ENCODE measurements around the gene KIFAP3. TPM values are rescaled to one million over a fixed set of nuclear protein-coding genes. Genes with fewer than 3 reads are reported as not detected.
"Not testable (repeated sequence)": the region's sequence is repeated elsewhere in the genome, so short reads cannot be mapped to it uniquely, and the experiment has no call there.

KIFAP3 gene
- total and polyA plus RNA-seq, 2 donors (not counting 1 experiment from before 2014, with no cell fraction given): 3.7 to 14.9 TPM

DNA sequence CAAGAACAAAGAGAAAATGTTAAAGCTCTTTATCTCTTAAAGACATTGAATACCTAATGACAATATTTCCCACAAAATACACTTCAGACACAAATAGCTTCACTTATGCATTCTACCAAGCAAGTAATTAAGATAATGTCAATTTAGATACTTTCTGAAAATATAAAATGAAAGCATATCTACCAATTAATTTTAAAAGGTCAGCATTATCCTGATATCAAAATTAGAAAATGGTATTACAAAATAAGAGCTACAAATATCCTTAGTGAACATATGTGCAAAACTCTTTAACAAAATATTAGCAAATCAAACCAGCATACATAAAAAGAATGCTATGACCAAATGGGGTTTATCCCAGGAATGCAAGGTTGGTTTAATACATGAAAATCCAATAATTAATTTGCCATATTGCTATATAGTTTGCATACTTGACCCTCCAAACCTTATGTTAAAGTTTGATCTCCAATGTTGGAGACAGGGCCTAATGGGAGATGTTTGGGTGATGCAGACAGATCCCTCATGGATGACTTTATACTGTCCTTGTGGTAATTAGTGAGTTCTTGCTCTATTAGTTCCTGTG lies 4.2 kb upstream of the KIFAP3 start:
- TF ChIP-seq, protein P1, sequence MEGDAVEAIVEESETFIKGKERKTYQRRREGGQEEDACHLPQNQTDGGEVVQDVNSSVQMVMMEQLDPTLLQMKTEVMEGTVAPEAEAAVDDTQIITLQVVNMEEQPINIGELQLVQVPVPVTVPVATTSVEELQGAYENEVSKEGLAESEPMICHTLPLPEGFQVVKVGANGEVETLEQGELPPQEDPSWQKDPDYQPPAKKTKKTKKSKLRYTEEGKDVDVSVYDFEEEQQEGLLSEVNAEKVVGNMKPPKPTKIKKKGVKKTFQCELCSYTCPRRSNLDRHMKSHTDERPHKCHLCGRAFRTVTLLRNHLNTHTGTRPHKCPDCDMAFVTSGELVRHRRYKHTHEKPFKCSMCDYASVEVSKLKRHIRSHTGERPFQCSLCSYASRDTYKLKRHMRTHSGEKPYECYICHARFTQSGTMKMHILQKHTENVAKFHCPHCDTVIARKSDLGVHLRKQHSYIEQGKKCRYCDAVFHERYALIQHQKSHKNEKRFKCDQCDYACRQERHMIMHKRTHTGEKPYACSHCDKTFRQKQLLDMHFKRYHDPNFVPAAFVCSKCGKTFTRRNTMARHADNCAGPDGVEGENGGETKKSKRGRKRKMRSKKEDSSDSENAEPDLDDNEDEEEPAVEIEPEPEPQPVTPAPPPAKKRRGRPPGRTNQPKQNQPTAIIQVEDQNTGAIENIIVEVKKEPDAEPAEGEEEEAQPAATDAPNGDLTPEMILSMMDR (IDR thresholded peaks at IDR 0.05): no peak
- no peak for TF ChIP-seq EZH2 (IDR thresholded peaks at IDR 0.05; ENCODE audit: borderline replicate concordance, insufficient read depth, low read depth, low read length, poor library complexity, severe bottlenecking)
- H3K79me2 ChIP-seq (ENCODE audit: control insufficient read depth, insufficient read depth, low read length): peaks cover 15% of the 10 kb centered on the region
- ChIA-PET POLR2A (no interaction called here), CTCF (no interaction called here)
- no peak overlapping the region for H3K27ac ChIP-seq (ENCODE audit: low read length in 2 of 2)
- peaks cover 10 to 12% of the 10 kb centered on the region in 2 donors for H3K4me1 ChIP-seq (ENCODE audit: control insufficient read depth in 2 of 2, insufficient read depth in 2 of 2, low read length in 2 of 2)
- Mint-ChIP-seq H3K4me3 (no peak overlapping the region), H3K9me3 (ENCODE audit: insufficient read depth) (peaks cover 4% of the 10 kb centered on the region), H3K27ac (no peak overlapping the region), H3K27me3 (peaks cover 25% of the 10 kb centered on the region), H3K4me1 (peaks cover 17% of the 10 kb centered on the region)
- no peak overlapping the region for H3K9ac ChIP-seq (ENCODE audit: low read length)
- H3K4me2 ChIP-seq (replicated peaks; ENCODE audit: low read depth, low read length, poor library complexity, severe bottlenecking): no peak overlapping the region
- DNase-seq (no peak), ATAC-seq (ENCODE audit: low read depth) (no peak)
- no peaks in the 10 kb centered on the region for H3K36me3 ChIP-seq (replicated peaks in 1 of 2; ENCODE audit: control extremely low read depth in 1 of 2, control insufficient read depth in 1 of 2, extremely low read depth in 1 of 2, insufficient read depth in 2 of 2, low read length in 1 of 2)
- H3K4me3 ChIP-seq (ENCODE audit: control extremely low read depth in 1 of 5, extremely low read depth in 1 of 5, insufficient read depth in 1 of 5, low read depth in 2 of 5, low read length in 4 of 5): no peak overlapping the region
- no peaks in the 10 kb centered on the region for H4K20me1 ChIP-seq (ENCODE audit: control insufficient read depth, insufficient read depth, low read length, poor library complexity, severe bottlenecking)
- peaks cover 4 to 6% (median 5%) of the 10 kb centered on the region in 3 donors for H3K9me3 ChIP-seq (ENCODE audit: control extremely low read depth in 1 of 3, control insufficient read depth in 2 of 3, insufficient read depth in 1 of 3, low read length in 2 of 3)
- no peak overlapping the region for H2AFZ ChIP-seq (ENCODE audit: insufficient read depth, low read depth, low read length, poor library complexity, severe bottlenecking)
- intact Hi-C loops (cut with micrococcal nuclease): loop anchor here (10.0 kb wide), 1 partner anchor 394 kb away; no protein-coding TSS in a partner anchor
- no peaks in the 10 kb centered on the region for H3K27me3 ChIP-seq (replicated peaks in 1 of 4; ENCODE audit: control extremely low read depth in 1 of 4, control insufficient read depth in 3 of 4, insufficient read depth in 4 of 4, low read length in 3 of 4)

DNA sequence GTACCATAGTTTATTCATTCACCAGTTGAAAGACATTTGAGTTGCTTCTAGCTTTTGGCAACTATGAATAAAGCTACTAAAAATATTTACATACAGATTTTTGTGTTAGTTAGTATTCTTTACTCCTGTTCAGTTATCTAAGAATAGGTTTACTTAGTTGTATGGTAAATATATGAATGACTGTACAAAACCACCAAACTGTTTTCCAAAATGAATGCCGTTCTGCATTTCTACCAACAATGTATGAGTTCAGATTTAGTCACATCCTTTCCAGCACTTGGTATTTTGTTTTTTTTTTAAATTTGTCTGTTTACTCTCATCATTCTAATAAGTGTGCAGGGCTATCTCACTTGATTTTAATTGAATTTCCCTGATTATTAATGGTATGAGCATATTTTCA lies 3.4 kb upstream of the KIFAP3 start:
- Mint-ChIP-seq H3K27ac (no peak overlapping the region), H3K4me1 (peaks cover 23% of the 10 kb centered on the region), H3K27me3 (peaks cover 19% of the 10 kb centered on the region), H3K4me3 (no peak overlapping the region), H3K9me3 (ENCODE audit: insufficient read depth) (peaks cover 4% of the 10 kb centered on the region)
- H2AFZ ChIP-seq (ENCODE audit: insufficient read depth, low read depth, low read length, poor library complexity, severe bottlenecking): no peak overlapping the region
- H3K79me2 ChIP-seq (ENCODE audit: control insufficient read depth, insufficient read depth, low read length): peaks cover 16% of the 10 kb centered on the region
- no peak overlapping the region for H3K4me2 ChIP-seq (replicated peaks; ENCODE audit: low read depth, low read length, poor library complexity, severe bottlenecking)
- H3K4me1 ChIP-seq (ENCODE audit: control insufficient read depth in 2 of 2, insufficient read depth in 2 of 2, low read length in 2 of 2): peaks cover 14 to 15% of the 10 kb centered on the region in 2 donors
- WGBS (ENCODE audit: insufficient coverage): no CpG with 5 or more reads among the region's 1 CpG
- intact Hi-C loops (cut with micrococcal nuclease): loop anchor here (10.0 kb wide), 1 partner anchor 393 kb away; no protein-coding TSS in a partner anchor
- ATAC-seq (ENCODE audit: low read depth) (no peak), DNase-seq (no peak)
- no peak for TF ChIP-seq EZH2 (IDR thresholded peaks at IDR 0.05; ENCODE audit: borderline replicate concordance, insufficient read depth, low read depth, low read length, poor library complexity, severe bottlenecking)
- TF ChIP-seq, protein P1 (IDR thresholded peaks at IDR 0.05): no peak
- H3K27ac ChIP-seq (ENCODE audit: low read length in 2 of 2): no peak overlapping the region
- H3K36me3 ChIP-seq (replicated peaks in 1 of 2; ENCODE audit: control extremely low read depth in 1 of 2, control insufficient read depth in 1 of 2, extremely low read depth in 1 of 2, insufficient read depth in 2 of 2, low read length in 1 of 2): no peaks in the 10 kb centered on the region
- no peaks in the 10 kb centered on the region for H3K27me3 ChIP-seq (replicated peaks in 1 of 4; ENCODE audit: control extremely low read depth in 1 of 4, control insufficient read depth in 3 of 4, insufficient read depth in 4 of 4, low read length in 3 of 4)
- H4K20me1 ChIP-seq (ENCODE audit: control insufficient read depth, insufficient read depth, low read length, poor library complexity, severe bottlenecking): no peaks in the 10 kb centered on the region
- no peak overlapping the region for H3K4me3 ChIP-seq (ENCODE audit: control extremely low read depth in 1 of 5, extremely low read depth in 1 of 5, insufficient read depth in 1 of 5, low read depth in 2 of 5, low read length in 4 of 5)
- H3K9ac ChIP-seq (ENCODE audit: low read length): no peak overlapping the region
- peaks cover 4 to 6% (median 5%) of the 10 kb centered on the region in 3 donors for H3K9me3 ChIP-seq (ENCODE audit: control extremely low read depth in 1 of 3, control insufficient read depth in 2 of 3, insufficient read depth in 1 of 3, low read length in 2 of 3)
- ChIA-PET POLR2A (no interaction called here), CTCF (no interaction called here)

DNA sequence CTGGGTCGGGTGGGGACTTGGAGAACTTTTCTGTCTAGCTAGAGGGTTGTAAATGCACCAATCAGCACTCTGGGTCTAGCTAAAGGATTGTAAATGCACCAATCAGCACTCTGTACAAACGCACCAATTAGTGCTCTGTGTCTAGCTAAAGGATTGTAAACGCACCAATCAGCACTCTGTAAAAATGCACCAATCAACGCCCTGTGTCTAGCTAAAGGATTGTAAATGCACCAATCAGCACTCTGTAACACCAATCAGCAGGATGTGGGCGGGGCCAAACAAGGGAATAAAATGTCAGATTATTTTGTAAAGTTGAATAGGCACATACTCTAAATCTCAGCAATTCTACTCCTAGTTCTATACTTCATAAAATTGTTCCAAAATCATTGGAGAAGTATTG lies 2.5 kb upstream of the KIFAP3 start:
- POLR2A ChIA-PET; ATAC-seq (ENCODE audit: low read depth); H3K27ac ChIP-seq (ENCODE audit: low read length in 2 of 2); H4K20me1 ChIP-seq (ENCODE audit: control insufficient read depth, insufficient read depth, low read length, poor library complexity, severe bottlenecking); H2AFZ ChIP-seq (ENCODE audit: insufficient read depth, low read depth, low read length, poor library complexity, severe bottlenecking); H3K36me3 ChIP-seq (replicated peaks in 1 of 2; ENCODE audit: control extremely low read depth in 1 of 2, control insufficient read depth in 1 of 2, extremely low read depth in 1 of 2, insufficient read depth in 2 of 2, low read length in 1 of 2); H3K27me3 ChIP-seq (replicated peaks in 1 of 4; ENCODE audit: control extremely low read depth in 1 of 4, control insufficient read depth in 3 of 4, insufficient read depth in 4 of 4, low read length in 3 of 4); H3K27ac Mint-ChIP-seq; H3K9ac ChIP-seq (ENCODE audit: low read length); CTCF ChIA-PET; DNase-seq; H3K9me3 ChIP-seq (ENCODE audit: control extremely low read depth in 1 of 3, control insufficient read depth in 2 of 3, insufficient read depth in 1 of 3, low read length in 2 of 3); H3K4me3 ChIP-seq (ENCODE audit: control extremely low read depth in 1 of 5, extremely low read depth in 1 of 5, insufficient read depth in 1 of 5, low read depth in 2 of 5, low read length in 4 of 5); H3K4me3 Mint-ChIP-seq; H3K9me3 Mint-ChIP-seq (ENCODE audit: insufficient read depth); H3K4me2 ChIP-seq (replicated peaks; ENCODE audit: low read depth, low read length, poor library complexity, severe bottlenecking): not testable (repeated sequence)
- 100% methylated on average over 3 of the region's 5 CpGs for WGBS (ENCODE audit: insufficient coverage)
- Mint-ChIP-seq H3K27me3 (peaks cover 15% of the 10 kb centered on the region), H3K4me1 (peaks cover 29% of the 10 kb centered on the region)
- Histone ChIP-seq H3K4me1 (ENCODE audit: control insufficient read depth in 2 of 2, insufficient read depth in 2 of 2, low read length in 2 of 2) (peaks cover 14 to 15% of the 10 kb centered on the region in 2 donors), H3K79me2 (ENCODE audit: control insufficient read depth, insufficient read depth, low read length) (peaks cover 16% of the 10 kb centered on the region)
- intact Hi-C loops (cut with micrococcal nuclease): loop anchor here (10.0 kb wide), 1 partner anchor 392 kb away; no protein-coding TSS in a partner anchor
